Spleen (tissue), 7 donors: ENCODE data around the gene SEC24D.

Source experiments
- POLR2A ChIP-seq, 3 donors: fragments of 450-650 bp; IDR thresholded peaks; one replicate each; pipeline ENCODE4 v1.5.1; 2017; ENCODE audit warnings: antibody characterized with exemption in 3 of 3, mild to moderate bottlenecking in 1 of 3
- TF ChIP-seq, protein P1 (sequence below), 11 experiments: fragments of 200-600 bp in 7 of 11; fragments of 450-650 bp in 4 of 11; sonication (generic) in 4 of 11; IDR thresholded peaks in 8 of 11; conservative IDR thresholded peaks in 3 of 11; 1 replicate in 7 of 11; 2 replicates in 4 of 11; pipeline versions ENCODE4 v1.4.0 to v1.8.0; 2016 to 2021; ENCODE audit warnings: antibody characterized with exemption in 11 of 11, inconsistent platforms in 4 of 11, mild to moderate bottlenecking in 1 of 11
- donor health status: DM: no; HTN: no; CAD: no; lungs with moderate emphysema.
- donor health status: DM: no; HTN: no; CAD: no.
- donor health status: DM: no; HTN: no; CAD: no.

DNA sequence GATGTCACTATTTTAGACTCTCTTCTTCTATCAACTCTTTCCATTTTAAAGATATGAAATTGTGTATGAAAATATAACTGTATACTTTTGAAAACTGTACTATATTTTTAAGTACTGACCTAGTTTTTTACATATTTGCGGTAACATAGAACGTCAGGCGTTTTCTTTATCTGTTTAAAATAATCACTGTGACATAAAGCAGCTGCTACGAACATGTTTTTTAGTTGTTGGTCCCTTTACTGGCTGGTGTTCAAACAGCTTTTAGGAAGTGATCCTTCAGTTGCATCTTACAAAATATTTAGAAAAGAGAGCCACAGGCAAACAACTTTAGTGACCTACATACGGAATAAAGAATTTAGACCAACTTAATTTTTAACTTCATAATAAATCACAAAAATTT lies 77.6 kb downstream of the SEC24D start:
- no peak for TF ChIP-seq POLR2A (IDR thresholded peaks at IDR 0.05)
- TF ChIP-seq, protein P1, sequence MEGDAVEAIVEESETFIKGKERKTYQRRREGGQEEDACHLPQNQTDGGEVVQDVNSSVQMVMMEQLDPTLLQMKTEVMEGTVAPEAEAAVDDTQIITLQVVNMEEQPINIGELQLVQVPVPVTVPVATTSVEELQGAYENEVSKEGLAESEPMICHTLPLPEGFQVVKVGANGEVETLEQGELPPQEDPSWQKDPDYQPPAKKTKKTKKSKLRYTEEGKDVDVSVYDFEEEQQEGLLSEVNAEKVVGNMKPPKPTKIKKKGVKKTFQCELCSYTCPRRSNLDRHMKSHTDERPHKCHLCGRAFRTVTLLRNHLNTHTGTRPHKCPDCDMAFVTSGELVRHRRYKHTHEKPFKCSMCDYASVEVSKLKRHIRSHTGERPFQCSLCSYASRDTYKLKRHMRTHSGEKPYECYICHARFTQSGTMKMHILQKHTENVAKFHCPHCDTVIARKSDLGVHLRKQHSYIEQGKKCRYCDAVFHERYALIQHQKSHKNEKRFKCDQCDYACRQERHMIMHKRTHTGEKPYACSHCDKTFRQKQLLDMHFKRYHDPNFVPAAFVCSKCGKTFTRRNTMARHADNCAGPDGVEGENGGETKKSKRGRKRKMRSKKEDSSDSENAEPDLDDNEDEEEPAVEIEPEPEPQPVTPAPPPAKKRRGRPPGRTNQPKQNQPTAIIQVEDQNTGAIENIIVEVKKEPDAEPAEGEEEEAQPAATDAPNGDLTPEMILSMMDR (IDR thresholded peaks at IDR 0.05 in 8 of 11, conservative IDR thresholded peaks at IDR 0.05 in 3 of 11), result no peak
